ENCODE results near the gene KIF4A. TPM values are rescaled to one million over a fixed set of nuclear protein-coding genes. Genes with fewer than 3 reads are reported as not detected.
"Not testable (repeated sequence)": the region's sequence is repeated elsewhere in the genome, so short reads cannot be mapped to it uniquely, and the experiment has no call there.

KIF4A gene
- total and polyA plus RNA-seq, 7 experiments from 2014 or later = 0.20 to 26.5 (median 0.21) TPM; not detected in 3

- Mint-ChIP-seq H3K36me3 (peaks cover 0 to 9% (median 0%) of the 10 kb centered on the region in 5 donors), H3K4me3 (no peak within 1 kb of the TSS), H3K27me3 (no peaks in the 10 kb centered on the region), H3K9me3 (peaks cover 0 to 1% (median 0%) of the 10 kb centered on the region in 11 donors), H3K4me1 (peaks cover 0 to 2% (median 0%) of the 10 kb centered on the region in 7 donors), H3K27ac (no peak within 1 kb of the TSS)
- POLR2A ChIA-PET = no interaction called here
- H3K9me3 ChIP-seq (ENCODE audit: control insufficient read depth in 2 of 3, low read length in 3 of 3) = no peaks in the 10 kb centered on the region
- no peak within 1 kb of the TSS for H3K27ac ChIP-seq (ENCODE audit: low read depth, low read length)
- CTCF ChIA-PET = no interaction called here
- intact Hi-C loops (cut with micrococcal nuclease) = loop anchor here in 1 of 2 donors (5.0 kb wide), 1 partner anchor 172 kb away; no protein-coding TSS in a partner anchor
- H3K27me3 ChIP-seq (ENCODE audit: control insufficient read depth in 2 of 2, insufficient read depth in 2 of 2, low read length in 2 of 2) = no peaks in the 10 kb centered on the region
- ATAC-seq = no peak
- no peak within 1 kb of the TSS for H3K4me3 ChIP-seq (ENCODE audit: low read length)
- no peaks in the 10 kb centered on the region for H3K36me3 ChIP-seq (ENCODE audit: control insufficient read depth in 2 of 3, insufficient read depth in 3 of 3, low read length in 3 of 3)
- no peaks in the 10 kb centered on the region for H3K4me1 ChIP-seq (ENCODE audit: control insufficient read depth in 2 of 2, insufficient read depth in 2 of 2, low read length in 2 of 2)
- no peak for DNase-seq
Measured at GRCh38 chrX:70260104-70260503, 29.8 kb upstream of the KIF4A start, which contains the start of gene P2RY4. TSS of gene P2RY4 (minus strand) at chrX:70260204. CDS start at chrX:70259624, 580 bp downstream.

GRCh38 chrX:70262952-70263567 lies 26.8 kb upstream of the KIF4A start:
- ChIA-PET CTCF (no interaction called here), POLR2A (no interaction called here)
- H3K27ac ChIP-seq (ENCODE audit: low read depth, low read length) = no peak overlapping the region
- H3K27me3 ChIP-seq (ENCODE audit: control insufficient read depth in 2 of 2, insufficient read depth in 2 of 2, low read length in 2 of 2) = no peaks in the 10 kb centered on the region
- intact Hi-C loops (cut with micrococcal nuclease) = loop anchor here (2.0 to 5.0 kb wide), 2 partner anchors 66 to 169 kb away; no protein-coding TSS in a partner anchor
- Mint-ChIP-seq H3K27me3 (no peaks in the 10 kb centered on the region), H3K4me1 (peaks cover 0 to 2% (median 0%) of the 10 kb centered on the region in 7 donors), H3K36me3 (peaks cover 0 to 8% (median 0%) of the 10 kb centered on the region in 5 donors), H3K4me3 (no peak overlapping the region), H3K9me3 (peaks cover 0 to 1% (median 0%) of the 10 kb centered on the region in 11 donors), H3K27ac (no peak overlapping the region)
- peak in 5 of 9 donors; percentile 2 to 23 (median 4) for DNase-seq
- H3K4me3 ChIP-seq (ENCODE audit: low read length) = no peak overlapping the region
- no peaks in the 10 kb centered on the region for H3K36me3 ChIP-seq (ENCODE audit: control insufficient read depth in 2 of 3, insufficient read depth in 3 of 3, low read length in 3 of 3)
- no peaks in the 10 kb centered on the region for H3K4me1 ChIP-seq (ENCODE audit: control insufficient read depth in 2 of 2, insufficient read depth in 2 of 2, low read length in 2 of 2)
- no peaks in the 10 kb centered on the region for H3K9me3 ChIP-seq (ENCODE audit: control insufficient read depth in 2 of 3, low read length in 3 of 3)
- no peak for ATAC-seq

- Histone ChIP-seq H3K4me1 (ENCODE audit: control insufficient read depth in 2 of 2, insufficient read depth in 2 of 2, low read length in 2 of 2) (no peaks in the 10 kb centered on the region), H3K27ac (ENCODE audit: low read depth, low read length) (no peak overlapping the region), H3K4me3 (ENCODE audit: low read length) (no peak overlapping the region), H3K9me3 (ENCODE audit: control insufficient read depth in 2 of 3, low read length in 3 of 3) (no peaks in the 10 kb centered on the region), H3K27me3 (ENCODE audit: control insufficient read depth in 2 of 2, insufficient read depth in 2 of 2, low read length in 2 of 2) (no peaks in the 10 kb centered on the region), H3K36me3 (ENCODE audit: control insufficient read depth in 2 of 3, insufficient read depth in 3 of 3, low read length in 3 of 3) (no peaks in the 10 kb centered on the region)
- no peaks in the 10 kb centered on the region for H3K27me3 Mint-ChIP-seq
- ChIA-PET CTCF (no interaction called here), POLR2A (no interaction called here)
- DNase-seq = no peak
- H3K4me3 Mint-ChIP-seq = no peak overlapping the region
- H3K4me1 Mint-ChIP-seq = peaks cover 0 to 2% (median 0%) of the 10 kb centered on the region in 7 donors
- no peak for ATAC-seq
- peaks cover 0 to 4% (median 0%) of the 10 kb centered on the region in 5 donors for H3K36me3 Mint-ChIP-seq
- H3K9me3 Mint-ChIP-seq = peaks cover 0 to 1% (median 0%) of the 10 kb centered on the region in 11 donors
- H3K27ac Mint-ChIP-seq = no peak overlapping the region
- intact Hi-C loops (cut with micrococcal nuclease) = loop anchor here in 1 of 2 donors (5.0 kb wide), 1 partner anchor 168 kb away; no protein-coding TSS in a partner anchor
Measured at GRCh38 chrX:70264784-70265183, 25.1 kb upstream of the KIF4A start.

GRCh38 chrX:70268034-70268433 lies 21.9 kb upstream of the KIF4A start, which contains the start of gene ARR3:
TSS of gene ARR3 (plus strand) at chrX:70268334. CDS start at chrX:70269386, 1,052 bp downstream.
- Mint-ChIP-seq H3K27ac (no peak within 1 kb of the TSS), H3K36me3 (no peaks in the 10 kb centered on the region), H3K9me3 (peaks cover 0 to 1% (median 0%) of the 10 kb centered on the region in 11 donors), H3K4me3 (no peak within 1 kb of the TSS), H3K4me1 (peaks cover 0 to 2% (median 0%) of the 10 kb centered on the region in 7 donors), H3K27me3 (no peaks in the 10 kb centered on the region)
- no peak for DNase-seq
- ATAC-seq = no peak
- no peaks in the 10 kb centered on the region for H3K27me3 ChIP-seq (ENCODE audit: control insufficient read depth in 2 of 2, insufficient read depth in 2 of 2, low read length in 2 of 2)
- no peak within 1 kb of the TSS for H3K4me3 ChIP-seq (ENCODE audit: low read length)
- H3K36me3 ChIP-seq (ENCODE audit: control insufficient read depth in 2 of 3, insufficient read depth in 3 of 3, low read length in 3 of 3) = no peaks in the 10 kb centered on the region
- ChIA-PET CTCF (no interaction called here), POLR2A (no interaction called here)
- no peak within 1 kb of the TSS for H3K27ac ChIP-seq (ENCODE audit: low read depth, low read length)
- H3K9me3 ChIP-seq (ENCODE audit: control insufficient read depth in 2 of 3, low read length in 3 of 3) = no peaks in the 10 kb centered on the region
- intact Hi-C loops (cut with micrococcal nuclease) = no loop called here
- no peaks in the 10 kb centered on the region for H3K4me1 ChIP-seq (ENCODE audit: control insufficient read depth in 2 of 2, insufficient read depth in 2 of 2, low read length in 2 of 2)

- ATAC-seq; H3K9me3 Mint-ChIP-seq; H3K27ac ChIP-seq (ENCODE audit: low read depth, low read length); CTCF ChIA-PET; H3K9me3 ChIP-seq (ENCODE audit: control insufficient read depth in 2 of 3, low read length in 3 of 3); H3K27ac Mint-ChIP-seq; H3K27me3 Mint-ChIP-seq; intact Hi-C loops (cut with micrococcal nuclease); H3K36me3 ChIP-seq (ENCODE audit: control insufficient read depth in 2 of 3, insufficient read depth in 3 of 3, low read length in 3 of 3); POLR2A ChIA-PET; H3K4me1 Mint-ChIP-seq; DNase-seq; H3K4me3 Mint-ChIP-seq; H3K4me1 ChIP-seq (ENCODE audit: control insufficient read depth in 2 of 2, insufficient read depth in 2 of 2, low read length in 2 of 2); H3K4me3 ChIP-seq (ENCODE audit: low read length); H3K36me3 Mint-ChIP-seq; H3K27me3 ChIP-seq (ENCODE audit: control insufficient read depth in 2 of 2, insufficient read depth in 2 of 2, low read length in 2 of 2): not testable (repeated sequence)
Measured at GRCh38 chrX:70274029-70274428, 15.9 kb upstream of the KIF4A start.

- DNase-seq = no peak
- Mint-ChIP-seq H3K27ac (no peak overlapping the region), H3K4me1 (peaks cover 0 to 2% (median 0%) of the 10 kb centered on the region in 7 donors), H3K4me3 (no peak overlapping the region), H3K9me3 (no peaks in the 10 kb centered on the region), H3K36me3 (peaks cover 0 to 25% (median 7%) of the 10 kb centered on the region in 5 donors), H3K27me3 (no peaks in the 10 kb centered on the region)
- Histone ChIP-seq H3K4me1 (ENCODE audit: control insufficient read depth in 2 of 2, insufficient read depth in 2 of 2, low read length in 2 of 2) (no peaks in the 10 kb centered on the region), H3K27ac (ENCODE audit: low read depth, low read length) (no peak overlapping the region), H3K9me3 (ENCODE audit: control insufficient read depth in 2 of 3, low read length in 3 of 3) (no peaks in the 10 kb centered on the region), H3K36me3 (ENCODE audit: control insufficient read depth in 2 of 3, insufficient read depth in 3 of 3, low read length in 3 of 3) (no peaks in the 10 kb centered on the region), H3K27me3 (ENCODE audit: control insufficient read depth in 2 of 2, insufficient read depth in 2 of 2, low read length in 2 of 2) (no peaks in the 10 kb centered on the region), H3K4me3 (ENCODE audit: low read length) (no peak overlapping the region)
- intact Hi-C loops (cut with micrococcal nuclease) = no loop called here
- ATAC-seq = no peak
- POLR2A ChIA-PET = no interaction called here
- CTCF ChIA-PET = no interaction called here
Measured at GRCh38 chrX:70279081-70279480, 10.8 kb upstream of the KIF4A start.

- H3K36me3 ChIP-seq (ENCODE audit: control insufficient read depth in 2 of 3, insufficient read depth in 3 of 3, low read length in 3 of 3) = no peaks in the 10 kb centered on the region
- Mint-ChIP-seq H3K9me3 (no peaks in the 10 kb centered on the region), H3K4me3 (no peak overlapping the region), H3K27ac (no peak overlapping the region), H3K36me3 (peaks cover 0 to 29% (median 16%) of the 10 kb centered on the region in 5 donors), H3K27me3 (no peaks in the 10 kb centered on the region), H3K4me1 (peaks cover 0 to 2% (median 0%) of the 10 kb centered on the region in 7 donors)
- intact Hi-C loops (cut with micrococcal nuclease) = no loop called here
- H3K4me3 ChIP-seq (ENCODE audit: low read length) = no peak overlapping the region
- H3K9me3 ChIP-seq (ENCODE audit: control insufficient read depth in 2 of 3, low read length in 3 of 3) = no peaks in the 10 kb centered on the region
- H3K27me3 ChIP-seq (ENCODE audit: control insufficient read depth in 2 of 2, insufficient read depth in 2 of 2, low read length in 2 of 2) = no peaks in the 10 kb centered on the region
- H3K4me1 ChIP-seq (ENCODE audit: control insufficient read depth in 2 of 2, insufficient read depth in 2 of 2, low read length in 2 of 2) = no peaks in the 10 kb centered on the region
- no peak overlapping the region for H3K27ac ChIP-seq (ENCODE audit: low read depth, low read length)
- ChIA-PET POLR2A (no interaction called here), CTCF (no interaction called here)
- DNase-seq (no peak), ATAC-seq (no peak)
Measured at GRCh38 chrX:70280573-70280972, 9.3 kb upstream of the KIF4A start.

Data from naive thymus-derived CD4-positive, alpha-beta T cell (primary cell).